HG03060 (cell line): ENCODE results near the gene THSD4.

Experiments
- ATAC-seq: cut with Tn5 transposase; IDR thresholded peaks from one replicate; pipeline ENCODE4 v1.9.1; 2021; ENCODE audit warnings: low read depth, moderate number of reproducible peaks; ENCODE audit not compliant: unreplicated experiment

The THSD4 gene

DNA sequence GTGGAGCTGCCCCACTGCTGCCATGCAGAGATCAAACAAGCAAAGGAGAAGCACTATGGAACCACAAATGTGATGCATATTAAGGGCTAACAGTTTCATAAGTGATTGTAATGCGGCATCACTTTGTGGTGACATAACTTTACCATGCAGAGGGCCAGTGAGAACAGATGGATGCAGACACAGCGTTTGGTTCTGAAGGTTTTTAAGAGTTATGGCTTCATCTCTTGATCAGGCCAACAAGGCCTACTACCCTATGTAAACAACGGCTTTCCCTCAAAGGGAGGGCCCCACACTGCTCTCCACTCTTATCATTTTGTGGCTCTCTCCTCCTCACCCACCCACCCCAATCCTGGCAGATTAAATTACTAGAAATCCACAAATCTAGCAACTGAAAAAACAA is 708.5 kb downstream of the THSD4 start:
- ATAC-seq, result no peak

GRCh38 chr15:71825021-71825730 is 709.9 kb downstream of the THSD4 start:
- ATAC-seq, result no peak

DNA sequence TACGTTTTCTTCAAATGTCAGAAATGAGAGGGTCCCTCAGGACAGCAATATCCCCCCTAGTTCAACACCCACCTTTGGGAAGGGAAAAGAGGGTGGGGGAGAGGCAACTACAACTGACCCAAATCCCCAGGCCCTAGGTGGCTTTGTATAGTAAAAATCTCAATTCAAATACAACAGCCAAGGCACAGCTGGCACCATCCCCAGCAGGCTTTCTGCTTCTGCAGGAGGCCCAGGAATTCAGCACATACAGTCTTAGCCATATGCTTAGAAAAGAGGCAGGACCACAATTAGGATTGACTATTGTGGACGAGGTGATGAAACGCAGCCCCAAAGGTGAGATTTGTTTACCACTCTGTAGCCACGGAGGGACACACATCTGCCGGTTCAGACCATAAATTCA is 710.9 kb downstream of the THSD4 start:
- no peak for ATAC-seq

DNA sequence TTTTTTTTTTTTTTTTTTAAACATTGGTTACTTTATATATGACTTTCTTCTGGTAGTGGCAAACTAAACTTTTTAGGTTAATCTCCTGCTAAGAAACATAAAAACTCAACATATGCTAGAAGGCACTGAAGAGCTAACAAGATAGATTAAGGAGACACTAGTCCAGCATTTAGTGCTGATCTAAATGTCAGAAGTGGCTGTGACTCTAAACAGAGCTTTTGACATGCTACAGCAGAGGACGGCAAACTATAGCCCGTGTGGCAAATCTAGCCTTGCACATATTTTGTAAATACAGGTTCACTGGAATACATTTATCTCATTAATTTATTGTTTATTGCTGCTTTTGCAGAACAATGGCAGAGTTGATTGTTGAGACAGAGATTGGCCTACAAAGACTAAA is 715.7 kb downstream of the THSD4 start:
- ATAC-seq, result no peak
